ENCODE measurements around the gene OTUB1. TPM values are rescaled to one million over a fixed set of nuclear protein-coding genes. Genes with fewer than 3 reads are reported as not detected.
A peak's percentile ranks its signal among the peaks of the same experiment; 100 is the strongest.

The OTUB1 gene
- total and polyA plus RNA-seq, 2 of the 13 experiments (the other 11 are each of a cell fraction or from before 2014, with no cell fraction given): 58.8 to 130 TPM

- TF ChIP-seq CREB3 (CRISPR knock-in tag; IDR thresholded peaks at IDR 0.05) (peak; percentile 65; the same call in 1 of the 2 replicates), SRSF1 (optimal IDR thresholded peaks at IDR 0.05; ENCODE audit: low read depth, low read length) (no peak), TMF1 (CRISPR knock-in tag; IDR thresholded peaks at IDR 0.05; ENCODE audit: low read depth) (no peak), YEATS4 (CRISPR knock-in tag; IDR thresholded peaks at IDR 0.05; ENCODE audit: borderline replicate concordance) (peak; percentile 89), CSRNP2 (CRISPR knock-in tag; conservative IDR thresholded peaks at IDR 0.05; ENCODE audit: low read depth) (no peak), SSRP1 (CRISPR knock-in tag; IDR thresholded peaks at IDR 0.05) (peak; percentile 19; the same call in 1 of the 2 replicates), ZNF530 (CRISPR knock-in tag; IDR thresholded peaks at IDR 0.05; ENCODE audit: low read depth) (no peak), ZNF3 (CRISPR knock-in tag; IDR thresholded peaks at IDR 0.05) (no peak), DBP (CRISPR knock-in tag; IDR thresholded peaks at IDR 0.05; ENCODE audit: not compliant biosample characterization) (peak; percentile 31), SP5 (CRISPR knock-in tag; IDR thresholded peaks at IDR 0.05; ENCODE audit: borderline replicate concordance, low read depth) (peak; percentile 69), CCAR2 (optimal IDR thresholded peaks at IDR 0.05; ENCODE audit: low read depth, low read length) (no peak), ZNF672 (CRISPR knock-in tag; IDR thresholded peaks at IDR 0.05) (no peak), ONECUT2 (CRISPR knock-in tag; IDR thresholded peaks at IDR 0.05) (no peak), FLYWCH1 (CRISPR knock-in tag; IDR thresholded peaks at IDR 0.05) (no peak), CEBPZ (IDR thresholded peaks at IDR 0.05; ENCODE audit: low read length) (no peak), MAZ (IDR thresholded peaks at IDR 0.05; ENCODE audit: borderline replicate concordance, low read depth, low read length) (peak; percentile 92; the same call in 1 of the 2 replicates), MAZ (CRISPR knock-in tag; IDR thresholded peaks at IDR 0.05; ENCODE audit: low read depth) (peak; percentile 91), ZNF720 (CRISPR knock-in tag; IDR thresholded peaks at IDR 0.05) (no peak), RFX3 (CRISPR knock-in tag; IDR thresholded peaks at IDR 0.05) (peak; percentile 96), ZSCAN31 (CRISPR knock-in tag; IDR thresholded peaks at IDR 0.05; ENCODE audit: low read depth) (0 out of 2 replicates have a peak, but pooled peaks have one; percentile 45), ZNF570 (CRISPR knock-in tag; IDR thresholded peaks at IDR 0.05; ENCODE audit: borderline replicate concordance) (no peak), FOXP4 (CRISPR knock-in tag; IDR thresholded peaks at IDR 0.05) (no peak; the same call in 1 of the 2 replicates)
Observed at GRCh38 chr11:63986156-63986931, at the start of gene OTUB1 (continued).
